BLaER1 (cell line): ENCODE results near the gene SLC2A13.

ENCODE experiments used
- H3K27ac ChIP-seq: shearing (Covaris generic); formaldehyde crosslinking; 2 replicates; pipeline ENCODE4 v1.8.1; 2022
- H3K27me3 ChIP-seq: shearing (Covaris generic); formaldehyde crosslinking; 2 replicates; pipeline ENCODE4 v1.8.1; 2022
- H3K36me3 ChIP-seq: shearing (Covaris generic); formaldehyde crosslinking; 2 replicates; pipeline ENCODE4 v1.8.1; 2022
- H3K4me1 ChIP-seq: shearing (Covaris generic); formaldehyde crosslinking; 2 replicates; pipeline ENCODE4 v1.8.1; 2022
- H3K4me2 ChIP-seq: shearing (Covaris generic); formaldehyde crosslinking; 2 replicates; pipeline ENCODE4 v1.8.1; 2022
- H3K4me3 ChIP-seq: shearing (Covaris generic); formaldehyde crosslinking; 2 replicates; pipeline ENCODE4 v1.8.1; 2022
- H3K9ac ChIP-seq: shearing (Covaris generic); formaldehyde crosslinking; 2 replicates; pipeline ENCODE4 v1.8.1; 2022
- H3K9me3 ChIP-seq: shearing (Covaris generic); formaldehyde crosslinking; 2 replicates; pipeline ENCODE4 v1.8.1; 2022
- H4K20me1 ChIP-seq: shearing (Covaris generic); formaldehyde crosslinking; 2 replicates; pipeline ENCODE4 v1.8.1; 2022
- Cebpa-rat ChIP-seq: shearing (Covaris generic); IDR thresholded peaks from 2 replicates; pipeline ENCODE4 v1.8.1; 2022

The SLC2A13 gene

GRCh38 chr12:39887856-39888255, 218.0 kb downstream of the SLC2A13 start:
- H3K27me3 ChIP-seq = no peaks in the 10 kb centered on the region
- no peaks in the 10 kb centered on the region for H3K9me3 ChIP-seq
- H3K4me2 ChIP-seq = no peak overlapping the region
- no peaks in the 10 kb centered on the region for H3K36me3 ChIP-seq
- no peak overlapping the region for H3K9ac ChIP-seq
- TF ChIP-seq Cebpa-rat = no peak
- H3K27ac ChIP-seq = no peak overlapping the region
- H3K4me1 ChIP-seq = peaks cover 5% of the 10 kb centered on the region; the same call in 1 of the 2 replicates
- H3K4me3 ChIP-seq = no peak overlapping the region
- H4K20me1 ChIP-seq = no peaks in the 10 kb centered on the region

GRCh38 chr12:39886106-39886505, 219.8 kb downstream of the SLC2A13 start:
- no peak for TF ChIP-seq Cebpa-rat
- no peaks in the 10 kb centered on the region for H3K9me3 ChIP-seq
- H3K27me3 ChIP-seq = no peaks in the 10 kb centered on the region
- no peak overlapping the region for H3K4me3 ChIP-seq
- no peak overlapping the region for H3K9ac ChIP-seq
- no peaks in the 10 kb centered on the region for H4K20me1 ChIP-seq
- no peaks in the 10 kb centered on the region for H3K4me1 ChIP-seq
- no peaks in the 10 kb centered on the region for H3K36me3 ChIP-seq
- no peak overlapping the region for H3K27ac ChIP-seq
- no peak overlapping the region for H3K4me2 ChIP-seq

- no peak overlapping the region for H3K9ac ChIP-seq
- no peaks in the 10 kb centered on the region for H4K20me1 ChIP-seq
- no peaks in the 10 kb centered on the region for H3K4me1 ChIP-seq
- H3K4me2 ChIP-seq = no peak overlapping the region
- no peak overlapping the region for H3K27ac ChIP-seq
- H3K27me3 ChIP-seq = no peaks in the 10 kb centered on the region
- H3K9me3 ChIP-seq = peaks cover 3% of the 10 kb centered on the region
- TF ChIP-seq Cebpa-rat = no peak
- no peak overlapping the region for H3K4me3 ChIP-seq
- no peaks in the 10 kb centered on the region for H3K36me3 ChIP-seq
These were observed 221.2 kb downstream of the SLC2A13 start for GRCh38 chr12:39884616-39885125.

GRCh38 chr12:39883411-39883810, 222.5 kb downstream of the SLC2A13 start:
- H3K4me3 ChIP-seq = no peak overlapping the region
- H3K27ac ChIP-seq = no peak overlapping the region
- H3K36me3 ChIP-seq = peaks cover 3% of the 10 kb centered on the region; the same call in 1 of the 2 replicates
- H3K4me2 ChIP-seq = no peak overlapping the region
- no peaks in the 10 kb centered on the region for H3K4me1 ChIP-seq
- H3K9me3 ChIP-seq = peaks cover 16% of the 10 kb centered on the region
- no peaks in the 10 kb centered on the region for H3K27me3 ChIP-seq
- no peak overlapping the region for H3K9ac ChIP-seq
- no peak for TF ChIP-seq Cebpa-rat
- H4K20me1 ChIP-seq = no peaks in the 10 kb centered on the region

- Histone ChIP-seq H3K4me2 (no peak overlapping the region), H3K9ac (no peak overlapping the region), H3K9me3 (peaks cover 24% of the 10 kb centered on the region), H3K4me1 (no peaks in the 10 kb centered on the region), H3K36me3 (peaks cover 3% of the 10 kb centered on the region; the same call in 1 of the 2 replicates), H3K27me3 (no peaks in the 10 kb centered on the region), H3K4me3 (no peak overlapping the region), H3K27ac (no peak overlapping the region), H4K20me1 (no peaks in the 10 kb centered on the region)
- TF ChIP-seq Cebpa-rat = no peak
These were observed 227.1 kb downstream of the SLC2A13 start for GRCh38 chr12:39878753-39879152.

GRCh38 chr12:39875721-39876120, 230.2 kb downstream of the SLC2A13 start:
- H3K36me3 ChIP-seq = peaks cover 3% of the 10 kb centered on the region; the same call in 1 of the 2 replicates
- no peak overlapping the region for H3K9ac ChIP-seq
- H3K27me3 ChIP-seq = no peaks in the 10 kb centered on the region
- no peak overlapping the region for H3K4me2 ChIP-seq
- no peak overlapping the region for H3K4me3 ChIP-seq
- H3K27ac ChIP-seq = no peak overlapping the region
- no peak for TF ChIP-seq Cebpa-rat
- no peaks in the 10 kb centered on the region for H3K4me1 ChIP-seq
- no peaks in the 10 kb centered on the region for H4K20me1 ChIP-seq
- H3K9me3 ChIP-seq = peaks cover 24% of the 10 kb centered on the region

GRCh38 chr12:39874785-39875184, 231.1 kb downstream of the SLC2A13 start:
- Histone ChIP-seq H3K27ac (no peak overlapping the region), H3K36me3 (peaks cover 3% of the 10 kb centered on the region; the same call in 1 of the 2 replicates), H3K4me3 (no peak overlapping the region), H4K20me1 (no peaks in the 10 kb centered on the region), H3K4me2 (no peak overlapping the region), H3K9ac (no peak overlapping the region), H3K27me3 (no peaks in the 10 kb centered on the region), H3K9me3 (peaks cover 22% of the 10 kb centered on the region), H3K4me1 (no peaks in the 10 kb centered on the region)
- no peak for TF ChIP-seq Cebpa-rat

GRCh38 chr12:39873065-39873464, 232.8 kb downstream of the SLC2A13 start:
- Histone ChIP-seq H3K9ac (no peak overlapping the region), H3K27me3 (no peaks in the 10 kb centered on the region), H3K27ac (no peak overlapping the region), H4K20me1 (no peaks in the 10 kb centered on the region), H3K4me2 (no peak overlapping the region), H3K4me3 (no peak overlapping the region), H3K9me3 (peaks cover 5% of the 10 kb centered on the region), H3K4me1 (no peaks in the 10 kb centered on the region), H3K36me3 (no peaks in the 10 kb centered on the region)
- TF ChIP-seq Cebpa-rat = no peak

- TF ChIP-seq Cebpa-rat = no peak
- no peaks in the 10 kb centered on the region for H4K20me1 ChIP-seq
- H3K4me1 ChIP-seq = no peaks in the 10 kb centered on the region
- no peaks in the 10 kb centered on the region for H3K27me3 ChIP-seq
- no peak overlapping the region for H3K9ac ChIP-seq
- no peaks in the 10 kb centered on the region for H3K36me3 ChIP-seq
- H3K4me2 ChIP-seq = no peak overlapping the region
- H3K27ac ChIP-seq = no peak overlapping the region
- no peak overlapping the region for H3K4me3 ChIP-seq
- H3K9me3 ChIP-seq = no peaks in the 10 kb centered on the region
These were observed 233.5 kb downstream of the SLC2A13 start for GRCh38 chr12:39872425-39872824.

- Histone ChIP-seq H3K27ac (no peak overlapping the region), H3K4me1 (no peaks in the 10 kb centered on the region), H3K4me2 (no peak overlapping the region), H4K20me1 (no peaks in the 10 kb centered on the region), H3K36me3 (no peaks in the 10 kb centered on the region), H3K9me3 (no peaks in the 10 kb centered on the region), H3K9ac (no peak overlapping the region), H3K27me3 (no peaks in the 10 kb centered on the region), H3K4me3 (no peak overlapping the region)
- TF ChIP-seq Cebpa-rat = no peak
These were observed 237.6 kb downstream of the SLC2A13 start for GRCh38 chr12:39868328-39868725.
